ENCODE data around the gene SYT1. TPM values are rescaled to one million over a fixed set of nuclear protein-coding genes. Genes with fewer than 3 reads are reported as not detected.

Gene SYT1
- total RNA-seq, 2 donors from 2014 or later, result 6.1 to 11.5 TPM

DNA sequence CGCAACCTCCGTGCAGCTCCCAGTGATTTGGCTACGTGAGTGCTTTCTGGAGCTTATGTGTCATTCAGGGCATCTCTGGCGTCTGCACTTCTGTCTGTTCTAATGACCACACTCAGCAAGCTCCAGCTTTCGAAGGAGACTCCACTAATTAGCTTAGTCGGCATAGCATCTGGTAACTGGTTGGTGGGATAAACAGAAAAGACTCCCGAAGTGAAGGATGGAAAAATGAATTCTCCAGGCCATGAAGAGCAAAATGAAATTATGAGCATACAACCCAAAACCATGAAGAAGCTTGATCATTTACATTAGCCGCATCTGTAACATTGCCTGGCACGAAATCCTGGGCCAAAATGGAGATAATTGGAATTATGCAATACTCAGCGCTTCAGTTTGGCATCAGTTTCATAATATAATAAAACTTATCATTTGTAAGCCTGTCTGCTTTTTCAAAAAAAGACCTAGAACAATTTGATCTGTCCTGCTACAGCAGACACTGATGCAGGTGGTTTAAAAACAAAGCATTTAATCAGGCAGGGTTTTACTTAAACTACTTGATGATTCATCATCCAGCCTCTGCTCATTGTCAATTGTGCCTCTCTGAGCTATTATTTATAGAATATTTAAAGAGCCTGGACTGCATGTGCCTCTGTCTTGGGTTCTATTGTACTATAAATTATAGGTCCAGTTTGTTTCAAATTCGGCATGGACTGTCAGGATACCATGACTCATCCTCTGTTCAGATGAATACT lies 87.4 kb downstream of the SYT1 start:
- no peaks in the 10 kb centered on the region for H3K4me1 ChIP-seq (replicated peaks)
- H3K27me3 ChIP-seq (replicated peaks; ENCODE audit: insufficient read depth), result no peaks in the 10 kb centered on the region
- no peaks in the 10 kb centered on the region for H3K36me3 ChIP-seq
- WGBS, result 79% methylated on average over 11 of the region's 11 CpGs
- no peak for DNase-seq (ENCODE audit: low spot score)
- H3K4me3 ChIP-seq, result no peak overlapping the region
- intact Hi-C loops (cut with DNase I), result no loop called here
- no peak for TF ChIP-seq POLR2AphosphoS5 (IDR thresholded peaks at IDR 0.05)
- no peak for TF ChIP-seq POLR2A (IDR thresholded peaks at IDR 0.05)
- TF ChIP-seq CTCF (IDR thresholded peaks at IDR 0.05), result no peak
- no peaks in the 10 kb centered on the region for H3K9me3 ChIP-seq
- H3K27ac ChIP-seq, result no peak overlapping the region

DNA sequence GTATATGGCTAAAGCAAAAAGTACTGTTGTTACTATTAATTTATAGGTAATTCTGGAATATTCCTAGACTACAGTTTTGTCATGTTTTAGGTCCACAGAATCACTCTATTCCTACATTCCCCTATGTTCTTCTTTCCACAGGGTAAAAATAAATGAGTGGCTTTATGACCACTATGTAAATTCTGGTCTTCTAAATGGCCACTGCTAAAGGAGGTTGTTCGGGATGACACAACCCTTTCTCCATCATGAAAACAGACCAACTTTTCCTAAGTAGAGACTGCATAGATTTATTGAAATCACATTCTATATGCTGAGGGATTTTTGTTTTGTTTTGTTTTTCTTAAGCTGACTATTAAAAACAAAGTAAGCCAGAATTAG lies 88.0 kb downstream of the SYT1 start:
- DNase-seq (ENCODE audit: low spot score), result no peak
- no peaks in the 10 kb centered on the region for H3K4me1 ChIP-seq (replicated peaks)
- H3K36me3 ChIP-seq, result no peaks in the 10 kb centered on the region
- intact Hi-C loops (cut with DNase I), result no loop called here
- H3K4me3 ChIP-seq, result no peak overlapping the region
- TF ChIP-seq POLR2A (IDR thresholded peaks at IDR 0.05), result no peak
- no peak for TF ChIP-seq POLR2AphosphoS5 (IDR thresholded peaks at IDR 0.05)
- no peak for TF ChIP-seq CTCF (IDR thresholded peaks at IDR 0.05)
- H3K27ac ChIP-seq, result no peak overlapping the region
- H3K27me3 ChIP-seq (replicated peaks; ENCODE audit: insufficient read depth), result no peaks in the 10 kb centered on the region
- 97% methylated on average over 1 of the region's 1 CpG for WGBS
- H3K9me3 ChIP-seq, result no peaks in the 10 kb centered on the region

DNA sequence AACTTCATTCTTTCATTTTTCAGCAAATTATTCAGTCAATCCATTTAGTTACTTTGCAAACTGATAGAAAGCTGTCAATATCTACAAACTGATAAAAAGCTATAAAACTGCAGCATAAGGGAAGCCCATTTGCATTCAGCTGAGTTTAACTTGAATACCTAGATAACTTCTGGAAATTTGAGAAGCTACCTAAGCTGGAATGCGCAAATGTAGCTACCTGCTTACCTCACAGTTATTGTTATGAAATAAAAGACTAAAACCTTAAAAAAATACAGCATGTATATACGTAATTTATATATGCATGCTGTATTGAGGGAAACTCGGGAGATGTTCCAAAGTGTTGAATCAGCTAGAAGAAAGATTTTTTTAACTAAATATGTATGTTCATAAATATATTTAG lies 94.4 kb downstream of the SYT1 start:
- no peak overlapping the region for H3K27ac ChIP-seq
- H3K9me3 ChIP-seq, result no peaks in the 10 kb centered on the region
- DNase-seq (ENCODE audit: low spot score), result no peak
- H3K4me3 ChIP-seq, result no peak overlapping the region
- no peaks in the 10 kb centered on the region for H3K27me3 ChIP-seq (replicated peaks; ENCODE audit: insufficient read depth)
- 83% methylated on average over 3 of the region's 3 CpGs for WGBS
- H3K4me1 ChIP-seq (replicated peaks), result no peaks in the 10 kb centered on the region
- intact Hi-C loops (cut with DNase I), result no loop called here
- no peaks in the 10 kb centered on the region for H3K36me3 ChIP-seq
- TF ChIP-seq CTCF (IDR thresholded peaks at IDR 0.05) (no peak), POLR2A (IDR thresholded peaks at IDR 0.05) (no peak), POLR2AphosphoS5 (IDR thresholded peaks at IDR 0.05) (no peak)

GRCh38 chr12:78959556-78959955 lies 95.0 kb downstream of the SYT1 start:
- Histone ChIP-seq H3K27ac (no peak overlapping the region), H3K36me3 (no peaks in the 10 kb centered on the region), H3K4me1 (replicated peaks) (no peaks in the 10 kb centered on the region), H3K27me3 (replicated peaks; ENCODE audit: insufficient read depth) (no peaks in the 10 kb centered on the region), H3K9me3 (no peaks in the 10 kb centered on the region), H3K4me3 (no peak overlapping the region)
- no peak for DNase-seq (ENCODE audit: low spot score)
- no peak for TF ChIP-seq POLR2A (IDR thresholded peaks at IDR 0.05)
- no peak for TF ChIP-seq CTCF (IDR thresholded peaks at IDR 0.05)
- no peak for TF ChIP-seq POLR2AphosphoS5 (IDR thresholded peaks at IDR 0.05)
- 49% methylated on average over 3 of the region's 3 CpGs for WGBS
- intact Hi-C loops (cut with DNase I), result no loop called here

- intact Hi-C loops (cut with DNase I), result no loop called here
- 91% methylated on average over 2 of the region's 2 CpGs for WGBS
- H3K27ac ChIP-seq, result no peak overlapping the region
These were observed 96.6 kb downstream of the SYT1 start for GRCh38 chr12:78961171-78961570.

More at GRCh38 chr12:78961171-78961570, 96.6 kb downstream of the SYT1 start:
- H3K4me1 ChIP-seq (replicated peaks), result no peaks in the 10 kb centered on the region
- TF ChIP-seq CTCF (IDR thresholded peaks at IDR 0.05) (no peak), POLR2AphosphoS5 (IDR thresholded peaks at IDR 0.05) (no peak), POLR2A (IDR thresholded peaks at IDR 0.05) (no peak)
- no peaks in the 10 kb centered on the region for H3K36me3 ChIP-seq
- no peaks in the 10 kb centered on the region for H3K9me3 ChIP-seq
- DNase-seq (ENCODE audit: low spot score), result no peak
- no peaks in the 10 kb centered on the region for H3K27me3 ChIP-seq (replicated peaks; ENCODE audit: insufficient read depth)
- H3K4me3 ChIP-seq, result no peak overlapping the region

All from prostate gland (tissue), 2 donors.